Hematopoietic multipotent progenitor cell treated with erythropoietin and hydrocortisone succinate and interleukin-3 and kit ligand, for 8 days (in vitro differentiated cells): ENCODE data around the gene ATG4B.

Source experiments
- DNase-seq: peaks from one replicate; pipeline ENCODE4 v3.0.0-alpha.2; 2015

ATG4B gene

DNA sequence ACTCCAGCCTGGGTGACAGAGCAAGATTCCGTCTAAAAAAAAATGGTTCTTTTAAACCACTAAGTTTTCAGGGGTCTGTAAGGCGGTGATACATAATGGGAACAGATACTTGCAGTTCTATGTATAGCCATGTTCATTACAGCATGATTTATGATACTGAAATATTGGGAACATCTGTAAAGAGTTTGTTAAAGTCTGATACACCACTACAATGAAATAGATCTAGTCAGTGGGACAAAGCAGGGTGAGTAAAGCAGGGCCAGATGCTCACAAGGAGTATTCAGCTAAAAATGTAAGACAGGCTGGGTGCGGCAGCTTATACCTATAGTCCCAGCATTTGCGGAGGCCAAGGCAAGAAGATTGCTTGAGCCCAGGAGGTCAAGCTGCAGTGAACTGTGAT is 58.2 kb downstream of the ATG4B start:
- DNase-seq = no peak

DNA sequence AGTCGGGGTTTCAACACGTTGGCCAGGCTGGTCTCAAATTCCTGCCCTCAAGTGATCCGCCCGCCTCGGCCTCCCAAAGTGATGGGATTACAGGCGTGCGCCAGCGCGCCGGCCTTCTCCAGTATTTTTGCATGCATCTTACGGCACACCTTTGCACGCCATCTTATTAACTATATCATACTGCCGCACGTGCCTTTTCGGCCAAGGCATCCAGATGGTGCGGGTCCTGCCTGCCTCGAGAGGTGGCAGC is 63.6 kb downstream of the ATG4B start:
- peak; percentile 95 for DNase-seq

DNA sequence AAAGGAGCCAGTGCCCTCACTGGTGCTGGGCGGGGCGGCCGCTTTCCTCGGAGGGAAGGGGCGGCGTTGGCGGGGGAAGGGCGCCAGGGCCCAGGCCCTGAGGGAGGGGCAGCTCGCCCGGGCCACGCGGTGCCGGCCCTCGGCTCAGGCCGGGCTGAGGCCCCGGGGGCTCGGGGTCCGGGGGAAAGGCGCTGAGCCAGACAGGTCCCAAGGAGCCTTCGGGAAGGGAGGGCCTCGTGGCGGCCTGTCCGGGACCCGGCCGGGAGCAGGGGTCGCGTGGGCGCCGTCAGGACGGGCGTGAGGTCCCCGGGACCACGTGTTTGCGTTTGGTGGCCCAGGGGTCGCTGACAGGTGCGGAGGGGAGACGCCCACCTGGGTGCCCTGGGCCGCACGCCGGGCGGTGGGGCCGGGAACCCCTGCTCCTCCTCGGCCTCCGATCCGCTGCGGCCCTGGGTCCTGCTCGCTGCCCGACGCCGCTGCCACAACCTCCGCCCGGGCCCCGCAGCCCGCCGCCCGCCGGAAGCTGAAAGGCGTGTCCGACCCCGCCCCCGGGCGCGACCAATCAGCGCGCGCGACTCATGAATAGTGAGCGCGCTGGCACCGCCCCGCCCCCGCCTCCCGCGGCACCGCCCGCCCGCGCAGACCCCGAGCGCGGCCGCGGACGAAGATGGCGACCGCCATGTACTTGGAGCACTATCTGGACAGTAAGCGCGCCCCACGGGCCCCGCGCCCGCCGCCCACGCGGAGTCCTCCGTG is 64.1 kb downstream of the ATG4B start, which contains the start of gene ING5:
ING5 (plus strand) TSS at position 641 of the 756 bp plus-strand sequence; CDS start at position 668, 27 bp downstream.
- DNase-seq = peak; percentile 91

DNA sequence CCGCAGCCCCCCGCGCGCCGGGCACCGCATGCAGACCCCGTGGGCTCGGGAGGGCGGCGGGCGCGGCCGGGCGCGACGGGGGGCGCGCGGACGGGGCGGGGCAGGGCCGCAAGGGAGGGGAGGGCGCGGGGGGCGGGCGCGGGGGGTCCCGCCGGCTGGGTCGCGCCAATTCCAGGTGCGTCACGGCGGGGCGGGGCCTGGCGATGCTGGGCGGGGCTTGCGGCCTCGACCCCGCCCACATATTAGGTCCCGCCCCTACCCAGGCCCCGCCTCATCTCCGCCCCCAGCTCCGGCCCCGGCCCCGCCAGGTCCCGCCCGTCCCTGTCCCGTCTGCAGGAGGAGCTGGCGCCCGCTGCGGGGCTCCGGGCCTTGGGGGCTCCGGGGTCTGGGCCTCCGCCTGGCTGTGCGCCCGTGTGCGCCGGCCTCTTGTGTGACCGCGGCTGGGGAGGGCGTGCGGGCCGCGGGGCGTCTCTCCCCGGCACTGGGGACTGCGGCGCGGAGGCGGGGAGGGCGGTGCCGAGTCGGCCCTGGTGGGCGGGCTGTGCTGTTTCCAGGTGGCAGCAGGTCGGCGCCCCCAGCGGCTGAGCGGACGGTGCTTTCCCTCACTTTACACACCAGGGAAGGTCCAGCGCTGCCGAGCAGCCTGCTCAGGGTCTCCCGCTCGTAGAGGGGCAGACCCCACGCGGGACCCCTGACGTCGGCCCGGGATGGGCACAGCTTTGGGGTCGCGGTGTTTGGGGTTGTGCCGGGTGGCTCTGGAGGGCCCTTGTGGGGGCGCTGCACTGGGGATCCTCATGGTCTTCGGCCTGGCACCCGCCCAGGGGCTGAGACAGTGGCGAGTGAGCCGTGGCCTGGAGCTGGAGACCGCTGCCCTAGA is 64.9 kb downstream of the ATG4B start:
- peak; percentile 81 for DNase-seq

DNA sequence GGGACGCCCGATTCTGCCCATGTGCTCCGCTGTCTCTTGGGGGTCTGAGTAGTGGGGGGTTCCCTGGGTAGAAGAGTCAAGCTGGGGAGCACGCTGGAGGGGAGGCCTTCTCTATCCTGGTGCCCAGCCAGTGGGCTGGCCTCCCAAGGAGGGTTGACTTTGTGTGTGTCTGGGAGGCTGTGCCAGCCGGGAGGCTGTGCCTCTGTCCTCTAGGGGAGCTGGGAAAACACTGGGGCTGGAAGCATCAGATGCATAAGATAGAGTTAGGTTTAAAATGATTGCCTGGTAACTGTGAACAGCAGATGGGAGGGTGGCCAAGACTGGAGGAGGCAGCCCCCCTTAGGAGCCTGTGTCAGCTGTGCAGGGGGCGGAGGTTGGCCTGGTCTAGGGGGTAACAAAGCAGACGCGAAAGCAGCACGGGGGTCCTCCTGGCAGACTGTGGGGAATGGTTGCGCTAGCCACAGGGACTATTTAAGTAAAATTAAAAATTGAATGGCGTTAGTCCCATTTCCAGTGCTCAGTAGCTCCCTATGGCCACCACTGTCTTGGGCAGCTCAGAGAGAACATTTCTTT is 65.6 kb downstream of the ATG4B start:
- DNase-seq = peak; percentile 28

DNA sequence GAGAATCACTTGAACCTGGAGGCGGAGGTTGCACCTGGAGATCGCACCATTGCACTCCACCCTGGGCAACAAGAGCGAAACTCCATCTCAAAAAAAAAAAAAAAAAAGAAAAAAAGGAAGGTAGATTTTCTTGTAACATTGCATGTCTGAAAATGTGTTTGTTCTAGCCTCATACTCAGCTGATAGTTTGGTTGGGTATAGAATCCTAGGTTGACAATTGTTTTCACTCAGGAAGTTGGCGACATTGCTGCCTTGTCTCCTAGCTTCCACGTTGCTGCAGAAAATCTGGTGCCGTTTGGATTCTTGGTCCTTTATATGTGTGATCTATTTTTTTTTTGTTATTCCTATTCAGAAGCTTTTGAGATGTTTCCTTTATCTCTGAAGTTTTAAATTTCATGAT is 69.0 kb downstream of the ATG4B start:
- no peak for DNase-seq

DNA sequence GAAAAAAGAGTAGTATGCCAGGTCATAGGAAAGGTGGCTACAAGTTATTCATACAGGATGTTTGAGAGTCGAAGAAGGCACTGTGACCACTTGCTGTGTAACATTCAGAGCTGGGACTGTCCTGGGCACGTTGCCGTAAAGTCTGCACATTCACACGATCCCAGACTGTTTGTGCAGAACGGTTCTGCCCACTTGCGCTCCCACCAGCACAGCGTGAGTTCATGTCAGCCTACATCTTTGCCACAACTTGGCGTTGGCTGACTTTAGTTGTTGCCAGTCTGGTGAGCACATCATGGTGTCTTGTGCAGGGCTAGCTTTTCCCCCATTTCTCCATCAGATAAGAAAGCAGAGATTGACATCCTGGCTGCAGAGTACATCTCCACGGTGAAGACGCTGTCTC is 71.4 kb downstream of the ATG4B start:
- no peak for DNase-seq

DNA sequence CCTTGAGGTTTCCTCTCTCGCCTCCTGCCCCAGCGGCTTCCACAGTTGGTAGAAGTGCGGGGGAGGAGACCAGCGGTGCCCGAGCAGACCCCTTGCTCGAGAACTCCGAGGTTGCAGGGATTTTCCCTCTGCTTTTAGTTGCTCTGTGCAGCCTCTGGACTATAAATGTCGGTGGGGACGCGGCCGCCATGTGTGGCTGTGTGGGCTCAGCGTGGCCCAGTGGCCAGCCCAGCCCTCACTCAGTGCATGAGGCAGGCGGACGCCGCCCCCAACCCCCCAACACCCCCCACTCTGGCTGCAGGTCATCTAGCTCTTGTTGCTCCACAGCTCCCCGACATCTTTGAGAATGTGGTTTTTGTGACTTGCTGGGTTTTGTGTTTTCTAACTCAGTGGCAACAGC is 81.6 kb downstream of the ATG4B start:
- DNase-seq = no peak

DNA sequence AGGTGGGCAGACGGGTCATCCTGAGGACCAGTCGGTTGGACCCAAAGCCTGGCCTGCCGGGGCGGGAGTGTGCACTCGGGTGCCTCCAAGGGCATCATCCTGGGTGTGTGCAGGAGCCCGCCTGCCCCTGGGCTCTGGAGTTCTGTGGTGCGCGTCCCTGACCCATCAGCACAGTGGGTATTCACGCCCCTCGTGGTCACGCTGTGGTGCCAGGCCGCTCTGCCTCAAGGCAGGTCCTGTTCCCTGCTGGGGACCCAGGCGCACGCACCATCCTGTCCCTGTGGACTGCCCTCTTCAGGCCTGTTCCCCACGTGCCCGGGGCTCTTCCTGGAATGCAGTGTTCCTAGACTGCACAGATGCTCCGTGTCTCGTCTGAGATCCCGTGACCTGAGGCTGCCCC is 82.6 kb downstream of the ATG4B start:
- DNase-seq = no peak

DNA sequence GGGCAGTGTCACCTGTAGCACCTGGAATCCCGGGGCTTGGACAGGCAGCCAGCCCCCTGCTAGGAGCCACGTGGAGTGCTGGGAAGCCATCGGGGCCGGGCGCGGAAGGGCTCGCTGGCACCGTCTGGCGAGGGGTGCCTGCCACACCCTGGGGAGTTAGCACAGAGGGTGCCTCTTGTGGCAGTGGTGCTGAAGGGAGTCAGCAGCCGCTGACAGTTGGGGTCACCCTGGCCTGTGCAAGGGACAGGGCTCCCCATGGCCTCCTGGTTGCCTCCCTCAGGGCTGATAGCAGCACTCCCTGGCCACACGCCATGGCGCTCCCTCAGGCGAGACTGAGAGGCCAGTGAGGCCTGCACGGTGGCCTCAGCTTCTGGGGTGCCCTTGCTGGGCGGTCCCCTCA is 83.1 kb downstream of the ATG4B start:
- DNase-seq = no peak

DNA sequence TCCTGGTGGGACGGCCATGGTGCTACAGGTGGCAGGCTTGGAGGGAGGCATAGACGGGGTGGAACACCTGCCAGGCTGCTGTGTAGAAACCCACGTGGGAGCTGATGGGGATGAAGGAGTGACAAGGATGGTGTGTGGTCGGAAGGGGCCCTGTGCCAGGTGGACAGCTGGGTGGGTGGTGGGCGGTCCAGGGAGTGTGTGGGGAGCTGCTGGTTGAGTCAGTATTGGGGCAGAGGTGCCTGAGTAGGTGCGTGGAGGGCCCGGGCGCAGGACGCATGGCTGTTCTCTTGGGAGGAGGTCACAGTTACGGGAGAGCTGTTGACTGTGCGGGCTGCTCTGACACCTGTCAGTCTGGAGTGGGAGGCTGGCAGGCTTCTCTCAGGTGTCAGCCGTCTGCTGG is 84.4 kb downstream of the ATG4B start:
- DNase-seq = no peak

DNA sequence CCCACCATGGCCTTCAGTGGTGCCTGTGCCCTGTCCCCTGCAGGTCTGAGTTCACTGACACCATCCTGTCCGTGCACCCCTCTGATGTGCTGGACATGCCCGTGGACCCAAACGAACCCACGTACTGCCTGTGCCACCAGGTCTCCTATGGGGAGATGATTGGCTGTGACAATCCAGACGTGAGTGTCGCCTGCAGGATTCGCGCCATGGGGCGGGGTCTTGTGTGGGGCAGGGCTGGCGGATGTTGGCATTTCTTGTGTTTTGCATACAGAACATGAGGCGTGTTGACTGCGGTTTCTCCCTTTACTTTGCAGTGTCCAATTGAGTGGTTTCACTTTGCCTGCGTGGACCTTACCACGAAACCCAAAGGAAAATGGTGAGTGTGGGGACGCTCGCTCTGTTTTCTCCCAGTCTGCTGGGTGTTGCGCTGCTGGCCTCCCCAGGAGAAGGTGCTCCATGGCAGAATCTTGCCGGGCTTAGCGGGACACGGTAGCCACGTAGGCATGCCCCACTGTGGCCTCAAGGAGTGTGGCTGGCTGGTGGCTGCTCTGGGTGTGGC is 85.5 kb downstream of the ATG4B start:
- no peak for DNase-seq
